NCI-H2107 treated with DMSO at 0.1 percent for 48 hours (cell line): Measurements from ENCODE around the gene TNS2.
A peak's percentile ranks its signal among the peaks of the same experiment; 100 is the strongest.
"Not testable (repeated sequence)": the region's sequence is repeated elsewhere in the genome, so short reads cannot be mapped to it uniquely, and the experiment has no call there.

Source experiments
- DNase-seq: peaks from one replicate; lab custom pipeline; 2025; ENCODE audit not compliant: unreplicated experiment; lab: John Stamatoyannopoulos, UW

The TNS2 gene

GRCh38 chr12:53093777-53094393 is 44.0 kb downstream of the TNS2 start:
- no peak for DNase-seq

DNA sequence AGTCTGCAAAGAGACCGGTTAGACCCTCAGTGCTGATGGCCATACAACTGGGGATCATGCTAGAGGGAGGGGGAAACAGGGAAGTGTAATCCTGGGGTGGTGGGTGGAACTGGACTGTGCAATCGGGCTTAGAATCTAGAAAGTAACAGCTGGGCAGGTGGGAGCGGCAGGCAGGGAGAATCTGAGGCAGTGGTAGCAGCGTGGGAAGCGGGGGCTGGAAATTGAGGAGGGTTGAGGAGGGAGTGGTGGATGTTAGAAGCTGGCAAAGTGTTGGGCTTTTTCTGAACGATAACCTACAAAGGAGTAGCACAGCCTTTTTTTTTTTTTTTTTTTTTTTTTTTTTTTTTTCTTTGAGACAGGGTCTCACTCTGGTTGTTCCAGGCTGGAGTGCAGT is 44.5 kb downstream of the TNS2 start:
- DNase-seq: no peak

DNA sequence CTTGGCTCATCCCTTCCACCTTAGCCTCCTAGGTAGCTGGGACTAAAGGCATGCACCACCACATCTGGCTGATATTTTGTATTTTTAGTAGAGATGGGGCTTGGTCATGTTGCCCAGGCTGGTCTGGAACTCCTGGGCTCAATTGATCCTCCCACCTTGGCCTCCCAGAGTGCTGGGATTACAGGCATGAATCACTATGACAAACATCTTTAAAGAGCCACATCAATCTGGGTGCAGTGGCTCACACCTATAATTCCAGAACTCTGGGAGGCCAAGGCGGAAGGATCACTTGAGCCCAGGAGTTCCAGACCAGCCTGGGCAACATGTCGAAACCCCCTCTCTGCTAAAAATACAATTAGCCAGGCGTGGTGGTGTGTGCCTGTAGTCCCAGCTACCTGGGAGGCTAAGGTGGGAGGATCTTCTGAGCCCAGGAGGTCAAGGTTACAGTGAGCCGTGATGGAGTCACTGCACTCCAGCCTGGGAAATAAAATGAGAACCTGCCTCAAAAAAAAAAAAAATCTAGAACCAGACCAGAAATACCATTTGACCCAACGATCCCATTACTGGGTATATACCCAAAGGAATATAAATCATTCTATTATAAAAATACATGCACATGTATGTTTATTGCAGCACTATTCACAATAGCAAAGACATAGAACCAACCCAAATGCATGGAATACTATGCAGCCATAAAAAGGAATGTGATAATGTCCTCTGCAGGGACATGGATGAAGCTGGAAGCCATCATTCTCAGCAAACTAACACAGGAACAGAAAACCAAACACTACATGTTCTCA is 45.1 kb downstream of the TNS2 start:
- DNase-seq: not testable (repeated sequence)

- not testable (repeated sequence) for DNase-seq
Measured at GRCh38 chr12:53095596-53095895, 45.7 kb downstream of the TNS2 start.

GRCh38 chr12:53096089-53096741 is 46.4 kb downstream of the TNS2 start:
- DNase-seq: no peak

- no peak for DNase-seq
Measured at GRCh38 chr12:53096759-53097158, 46.9 kb downstream of the TNS2 start.

DNA sequence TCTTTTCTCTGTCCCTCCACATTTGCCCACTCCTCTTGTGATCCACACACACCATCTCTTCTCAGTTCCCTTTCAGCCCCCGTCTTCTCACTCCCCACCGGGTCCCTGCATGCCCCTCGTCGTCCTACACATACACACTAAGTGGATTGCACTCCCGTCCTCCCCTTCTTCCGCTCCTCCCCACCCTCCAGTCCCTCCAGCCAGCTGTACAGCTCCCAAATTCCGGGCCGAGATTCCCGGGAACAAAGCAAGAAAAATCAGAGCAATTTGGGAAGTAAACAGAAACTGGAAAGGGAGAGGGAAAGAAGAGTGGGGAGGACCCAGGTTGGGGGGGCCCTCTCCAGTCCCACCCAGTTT is 47.3 kb downstream of the TNS2 start:
- DNase-seq: no peak

DNA sequence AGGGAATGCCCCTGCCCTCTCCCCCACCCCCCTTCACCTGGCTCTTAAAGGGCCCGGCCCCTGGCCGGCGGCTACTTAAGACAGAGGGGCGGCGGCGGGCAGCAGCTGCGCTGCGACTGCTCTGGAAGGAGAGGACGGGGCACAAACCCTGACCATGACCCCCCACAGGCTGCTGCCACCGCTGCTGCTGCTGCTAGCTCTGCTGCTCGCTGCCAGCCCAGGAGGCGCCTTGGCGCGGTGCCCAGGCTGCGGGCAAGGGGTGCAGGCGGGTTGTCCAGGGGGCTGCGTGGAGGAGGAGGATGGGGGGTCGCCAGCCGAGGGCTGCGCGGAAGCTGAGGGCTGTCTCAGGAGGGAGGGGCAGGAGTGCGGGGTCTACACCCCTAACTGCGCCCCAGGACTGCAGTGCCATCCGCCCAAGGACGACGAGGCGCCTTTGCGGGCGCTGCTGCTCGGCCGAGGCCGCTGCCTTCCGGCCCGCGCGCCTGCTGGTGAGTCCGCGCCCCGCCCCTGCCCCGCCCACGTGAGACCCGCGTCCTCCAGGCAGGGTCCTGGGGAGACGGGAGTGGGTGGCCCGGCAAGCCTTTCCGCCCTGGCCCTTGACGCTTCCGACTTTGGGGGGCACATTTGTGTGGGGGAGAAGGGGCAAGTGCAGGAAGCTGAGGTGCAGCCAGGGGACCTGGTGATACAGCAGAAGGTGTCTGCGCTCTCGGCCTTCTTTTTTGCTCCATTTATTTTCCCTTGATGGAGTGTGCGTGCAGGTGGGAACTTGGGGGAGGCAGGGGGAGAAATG is 47.9 kb downstream of the TNS2 start, which contains the start of gene IGFBP6:
IGFBP6 (plus strand) TSS at position 104 of the 790 bp plus-strand sequence; CDS start at position 155, 51 bp downstream.
- DNase-seq: peak; percentile 60

GRCh38 chr12:53098354-53098981 is 48.6 kb downstream of the TNS2 start:
- DNase-seq: no peak

- peak; percentile 82 for DNase-seq
Measured at GRCh38 chr12:53099071-53099882, 49.4 kb downstream of the TNS2 start.

DNA sequence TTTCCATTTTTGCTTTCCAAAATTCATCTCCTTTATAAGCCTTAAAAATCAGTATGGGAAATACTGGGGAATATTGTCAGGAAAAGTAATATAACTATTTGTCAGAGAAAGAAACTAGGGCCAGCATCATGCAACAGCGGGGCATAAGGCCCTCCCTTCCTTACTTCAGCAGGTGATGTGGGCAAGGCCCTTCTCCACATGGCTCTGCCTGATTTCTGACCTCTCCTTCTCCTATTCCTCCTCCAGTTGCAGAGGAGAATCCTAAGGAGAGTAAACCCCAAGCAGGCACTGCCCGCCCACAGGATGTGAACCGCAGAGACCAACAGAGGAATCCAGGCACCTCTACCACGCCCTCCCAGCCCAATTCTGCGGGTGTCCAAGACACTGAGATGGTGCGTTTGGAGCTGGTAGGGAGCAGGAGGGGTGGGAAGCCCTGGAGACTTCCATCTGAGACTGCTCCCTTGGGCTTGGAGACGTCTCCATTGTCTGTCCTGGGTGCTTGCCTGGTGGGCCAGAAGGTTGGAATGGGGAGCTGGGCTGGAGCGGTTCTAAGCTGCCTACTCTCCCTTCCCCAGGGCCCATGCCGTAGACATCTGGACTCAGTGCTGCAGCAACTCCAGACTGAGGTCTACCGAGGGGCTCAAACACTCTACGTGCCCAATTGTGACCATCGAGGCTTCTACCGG is 50.7 kb downstream of the TNS2 start:
- DNase-seq: no peak

- no peak for DNase-seq
Measured at GRCh38 chr12:53101266-53101665, 51.4 kb downstream of the TNS2 start.

DNA sequence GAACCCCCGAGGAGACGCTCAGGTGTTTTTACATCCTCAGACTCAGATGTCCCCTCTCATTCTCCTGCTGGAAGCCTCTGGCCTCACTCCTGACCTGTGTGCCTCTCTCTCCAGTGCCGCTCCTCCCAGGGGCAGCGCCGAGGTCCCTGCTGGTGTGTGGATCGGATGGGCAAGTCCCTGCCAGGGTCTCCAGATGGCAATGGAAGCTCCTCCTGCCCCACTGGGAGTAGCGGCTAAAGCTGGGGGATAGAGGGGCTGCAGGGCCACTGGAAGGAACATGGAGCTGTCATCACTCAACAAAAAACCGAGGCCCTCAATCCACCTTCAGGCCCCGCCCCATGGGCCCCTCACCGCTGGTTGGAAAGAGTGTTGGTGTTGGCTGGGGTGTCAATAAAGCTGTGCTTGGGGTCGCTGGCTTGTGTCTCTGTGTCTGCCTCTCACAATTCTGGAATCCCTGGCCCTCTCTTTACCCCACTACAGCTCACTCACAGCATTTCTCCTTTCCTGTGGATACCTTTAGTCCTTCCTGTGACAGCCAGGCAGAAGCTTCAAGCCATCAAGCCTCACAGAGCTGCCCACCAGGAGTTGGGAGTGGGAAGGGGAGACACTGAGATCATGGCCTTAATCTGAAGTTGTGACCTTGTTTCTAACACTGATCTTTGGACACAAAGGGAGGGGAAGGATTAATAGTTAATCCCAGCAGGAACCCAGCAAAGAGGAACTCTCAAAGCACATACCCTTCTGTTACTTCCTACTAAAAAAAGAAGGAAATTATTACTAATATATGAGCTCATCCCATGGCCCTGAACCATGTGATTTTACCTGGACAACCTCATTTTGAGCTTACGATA is 52.3 kb downstream of the TNS2 start:
- DNase-seq: no peak

DNA sequence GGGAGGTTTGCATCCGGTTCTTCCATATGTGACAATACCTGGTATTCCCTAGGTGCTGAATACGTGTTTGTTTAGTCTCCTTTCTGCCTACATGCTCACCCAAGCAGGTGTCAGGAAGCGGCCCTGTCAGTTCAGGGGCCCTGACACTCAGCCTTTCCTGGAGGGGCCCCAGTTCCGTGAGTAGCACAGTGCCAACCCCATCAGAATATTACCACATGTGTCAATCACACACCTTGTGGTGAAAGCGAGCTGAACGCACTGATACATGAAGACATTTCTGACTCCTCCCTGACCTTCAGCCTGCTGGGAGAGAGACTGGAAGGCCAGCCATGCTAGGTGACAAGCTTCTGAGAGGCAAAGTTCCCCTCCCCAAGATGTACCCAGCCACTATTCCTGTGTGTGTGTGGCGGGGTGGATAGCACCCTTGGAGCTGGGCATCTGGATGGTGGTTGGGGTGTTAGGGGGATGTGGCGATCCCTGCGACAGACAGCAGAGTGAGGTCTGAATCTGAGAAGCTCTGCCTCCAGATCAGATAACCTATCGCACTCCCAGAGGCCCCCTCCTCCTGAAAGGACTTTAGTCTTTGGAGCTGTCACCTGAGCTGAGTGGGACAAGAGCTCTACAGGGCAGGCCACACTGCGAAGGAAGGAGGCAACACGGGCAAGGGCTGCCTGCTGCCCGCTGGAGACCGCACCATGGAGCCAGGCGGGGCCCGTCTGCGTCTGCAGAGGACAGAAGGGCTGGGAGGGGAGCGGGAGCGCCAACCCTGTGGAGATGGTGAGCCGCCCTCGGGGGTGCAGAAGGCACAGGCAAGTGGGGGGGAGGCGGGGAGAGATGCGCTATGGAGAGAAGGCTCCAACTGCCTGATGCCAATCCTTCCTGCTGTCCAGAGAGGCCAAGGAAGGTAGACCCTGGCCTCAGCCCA is 53.3 kb downstream of the TNS2 start, which contains the start of gene SOAT2:
SOAT2 (plus strand) TSS at position 604 of the 925 bp plus-strand sequence; CDS start at position 696, 92 bp downstream.
- peak; percentile 24 for DNase-seq

- DNase-seq: no peak
Measured at GRCh38 chr12:53103860-53104305, 54.0 kb downstream of the TNS2 start.

GRCh38 chr12:53105256-53105655 is 55.4 kb downstream of the TNS2 start:
- DNase-seq: no peak

- no peak for DNase-seq
Measured at GRCh38 chr12:53105712-53106439, 56.0 kb downstream of the TNS2 start.
